NK-92 (cell line): ENCODE results near the gene ABCB8.

Experiments used
- DNase-seq: peaks from one replicate; lab custom pipeline; 2025; ENCODE audit not compliant: unreplicated experiment; lab: John Stamatoyannopoulos, UW

Gene ABCB8

GRCh38 chr7:151028131-151028947 is at the start of gene ABCB8:
ABCB8 (plus strand) TSS chr7:151028450; CDS start chr7:151028516, 66 bp downstream.
- DNase-seq = peak; percentile 77

- DNase-seq = no peak
Observed at GRCh38 chr7:150979713-150980390, 48.4 kb upstream of the ABCB8 start.

- no peak for DNase-seq
Observed at GRCh38 chr7:150980663-150981062, 47.6 kb upstream of the ABCB8 start.

- no peak for DNase-seq
Observed at GRCh38 chr7:150981644-150982043, 46.6 kb upstream of the ABCB8 start.

GRCh38 chr7:150982351-150982750 is 45.9 kb upstream of the ABCB8 start:
- DNase-seq = no peak

- no peak for DNase-seq
Observed at GRCh38 chr7:150983893-150984368, 44.3 kb upstream of the ABCB8 start.

GRCh38 chr7:150986099-150986512 is 42.1 kb upstream of the ABCB8 start:
- no peak for DNase-seq

- no peak for DNase-seq
Observed at GRCh38 chr7:150986556-150986955, 41.7 kb upstream of the ABCB8 start.

GRCh38 chr7:150988230-150989226 is 39.7 kb upstream of the ABCB8 start:
- no peak for DNase-seq

- no peak for DNase-seq
Observed at GRCh38 chr7:150989456-150989855, 38.8 kb upstream of the ABCB8 start.

GRCh38 chr7:150990416-150991186 is 37.6 kb upstream of the ABCB8 start, which contains the start of gene NOS3:
NOS3 (plus strand) TSS chr7:150991017; CDS start chr7:150993804, 2,787 bp downstream.
- DNase-seq = no peak

GRCh38 chr7:150992051-150992640 is 36.1 kb upstream of the ABCB8 start:
- no peak for DNase-seq

GRCh38 chr7:150992833-150993302 is 35.4 kb upstream of the ABCB8 start:
- no peak for DNase-seq

GRCh38 chr7:150993511-150993910 is 34.7 kb upstream of the ABCB8 start:
- no peak for DNase-seq

- DNase-seq = no peak
Observed at GRCh38 chr7:150994141-150994837, 34.0 kb upstream of the ABCB8 start.

GRCh38 chr7:150994838-150995510 is 33.3 kb upstream of the ABCB8 start:
- no peak for DNase-seq

- no peak for DNase-seq
Observed at GRCh38 chr7:150996376-150997074, 31.7 kb upstream of the ABCB8 start.

- DNase-seq = no peak
Observed at GRCh38 chr7:150997075-150997511, 31.2 kb upstream of the ABCB8 start.
